HG03103 (cell line): ENCODE data around the gene SPANXN1.
"Not testable (repeated sequence)": the region's sequence is repeated elsewhere in the genome, so short reads cannot be mapped to it uniquely, and the experiment has no call there.

ENCODE experiments used
- ATAC-seq: cut with Tn5 transposase; IDR thresholded peaks from one replicate; pipeline ENCODE4 v1.9.1; 2021; ENCODE audit warnings: low read depth; ENCODE audit not compliant: unreplicated experiment

SPANXN1 gene, protein sequence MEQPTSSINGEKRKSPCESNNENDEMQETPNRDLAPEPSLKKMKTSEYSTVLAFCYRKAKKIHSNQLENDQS

DNA sequence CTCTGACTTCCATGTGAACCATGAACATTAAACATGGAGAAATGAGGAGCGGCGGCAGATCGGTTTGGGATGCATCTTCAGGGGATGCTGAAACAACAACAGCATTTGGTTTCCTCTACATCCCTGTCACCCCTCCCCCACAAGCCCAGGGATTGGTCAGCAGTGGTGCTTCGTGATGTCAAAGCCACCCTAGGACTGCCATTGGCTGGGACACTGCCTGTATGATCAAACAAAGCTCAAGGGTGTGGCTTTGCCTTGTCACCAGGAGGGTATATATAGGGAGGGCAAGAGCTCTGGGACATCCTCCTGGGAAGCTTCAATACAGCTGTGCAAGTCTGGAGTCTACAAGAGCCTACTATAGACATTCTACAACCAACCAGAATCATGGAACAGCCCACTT, at the start of gene SPANXN1:
Gene SPANXN1 (plus strand): TSS at position 301 of the 400 bp plus-strand sequence. CDS start 84 bp downstream, at position 385.
- not testable (repeated sequence) for ATAC-seq

DNA sequence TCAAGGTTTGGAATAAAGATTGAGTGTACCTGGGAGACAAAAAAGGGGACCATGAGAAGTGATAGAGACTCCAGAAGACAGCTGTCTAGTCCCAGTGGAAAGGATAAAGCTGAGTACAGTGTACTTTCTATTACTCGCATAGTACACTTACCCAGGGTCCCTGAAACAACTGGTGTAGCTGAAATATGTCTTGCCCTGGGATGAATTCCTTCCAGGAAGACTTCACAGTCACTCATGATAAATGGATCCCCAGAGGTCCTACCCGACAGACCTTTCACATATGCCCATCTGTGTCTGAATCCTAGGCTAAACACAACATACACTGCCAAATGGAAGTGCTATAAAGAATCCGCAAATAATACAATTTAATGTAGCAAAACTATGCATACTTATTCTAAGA, 48.2 kb upstream of the SPANXN1 start:
- ATAC-seq = no peak

DNA sequence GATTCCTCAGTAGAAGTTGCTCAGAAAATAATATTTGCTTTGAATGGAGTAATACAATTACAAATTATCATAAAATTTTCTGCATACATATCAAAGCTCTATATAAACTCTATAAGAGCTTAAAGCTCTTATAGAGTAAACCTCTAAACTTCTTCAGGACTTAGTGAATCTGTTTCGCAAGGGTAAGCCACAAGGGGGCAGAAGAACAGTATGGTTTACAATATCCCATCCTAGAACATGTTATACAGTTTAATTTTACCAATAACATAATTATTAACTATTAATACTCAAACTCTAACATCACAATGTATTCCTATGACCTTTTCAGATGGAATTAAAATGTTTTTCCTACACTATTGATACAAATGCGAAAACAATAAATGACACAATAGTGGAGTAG, 33.8 kb upstream of the SPANXN1 start:
- no peak for ATAC-seq

DNA sequence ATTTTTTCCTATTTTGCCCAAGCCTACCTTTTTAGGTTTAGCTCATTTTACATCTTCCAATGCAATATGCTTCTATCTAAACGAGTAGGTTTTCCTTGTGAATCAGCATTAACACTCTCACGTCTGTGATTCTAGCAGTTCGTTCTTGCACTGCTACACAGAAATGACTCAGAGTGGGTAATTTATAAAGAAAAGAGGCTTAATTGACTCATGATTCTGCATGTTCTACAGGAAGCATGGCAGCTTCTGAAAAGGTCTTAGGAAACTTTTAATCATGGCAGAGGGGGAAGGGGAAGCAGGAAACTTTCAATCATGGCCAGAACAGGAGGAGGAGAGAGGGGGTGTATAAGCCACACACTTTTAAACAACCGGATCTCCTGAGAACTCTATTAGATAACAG, 44.9 kb downstream of the SPANXN1 start:
- ATAC-seq = no peak
